ENCODE measurements around the gene EPN2.

Gene EPN2

GRCh38 chr17:19265755-19266154 is 28.6 kb downstream of the EPN2 start:
- H3K9ac ChIP-seq: no peak overlapping the region
- peaks cover 29% of the 10 kb centered on the region for H3K4me1 ChIP-seq
- no peaks in the 10 kb centered on the region for H3K36me3 ChIP-seq (ENCODE audit: control insufficient read depth, insufficient read depth, low read length)
- H3K4me2 ChIP-seq (ENCODE audit: low read length): no peak overlapping the region
- TF ChIP-seq, protein P1, sequence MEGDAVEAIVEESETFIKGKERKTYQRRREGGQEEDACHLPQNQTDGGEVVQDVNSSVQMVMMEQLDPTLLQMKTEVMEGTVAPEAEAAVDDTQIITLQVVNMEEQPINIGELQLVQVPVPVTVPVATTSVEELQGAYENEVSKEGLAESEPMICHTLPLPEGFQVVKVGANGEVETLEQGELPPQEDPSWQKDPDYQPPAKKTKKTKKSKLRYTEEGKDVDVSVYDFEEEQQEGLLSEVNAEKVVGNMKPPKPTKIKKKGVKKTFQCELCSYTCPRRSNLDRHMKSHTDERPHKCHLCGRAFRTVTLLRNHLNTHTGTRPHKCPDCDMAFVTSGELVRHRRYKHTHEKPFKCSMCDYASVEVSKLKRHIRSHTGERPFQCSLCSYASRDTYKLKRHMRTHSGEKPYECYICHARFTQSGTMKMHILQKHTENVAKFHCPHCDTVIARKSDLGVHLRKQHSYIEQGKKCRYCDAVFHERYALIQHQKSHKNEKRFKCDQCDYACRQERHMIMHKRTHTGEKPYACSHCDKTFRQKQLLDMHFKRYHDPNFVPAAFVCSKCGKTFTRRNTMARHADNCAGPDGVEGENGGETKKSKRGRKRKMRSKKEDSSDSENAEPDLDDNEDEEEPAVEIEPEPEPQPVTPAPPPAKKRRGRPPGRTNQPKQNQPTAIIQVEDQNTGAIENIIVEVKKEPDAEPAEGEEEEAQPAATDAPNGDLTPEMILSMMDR (IDR thresholded peaks at IDR 0.05): no peak
- H3K27me3 ChIP-seq (ENCODE audit: control insufficient read depth, insufficient read depth, low read length): no peaks in the 10 kb centered on the region
- H3K27ac ChIP-seq: peak overlapping the region; percentile 3
- no peak overlapping the region for H2AFZ ChIP-seq
- peaks cover 66% of the 10 kb centered on the region for H3K79me2 ChIP-seq
- H3K9me3 ChIP-seq (ENCODE audit: control insufficient read depth, low read length): no peaks in the 10 kb centered on the region
- no peak overlapping the region for H3K4me3 ChIP-seq (ENCODE audit: low read depth, low read length)

DNA sequence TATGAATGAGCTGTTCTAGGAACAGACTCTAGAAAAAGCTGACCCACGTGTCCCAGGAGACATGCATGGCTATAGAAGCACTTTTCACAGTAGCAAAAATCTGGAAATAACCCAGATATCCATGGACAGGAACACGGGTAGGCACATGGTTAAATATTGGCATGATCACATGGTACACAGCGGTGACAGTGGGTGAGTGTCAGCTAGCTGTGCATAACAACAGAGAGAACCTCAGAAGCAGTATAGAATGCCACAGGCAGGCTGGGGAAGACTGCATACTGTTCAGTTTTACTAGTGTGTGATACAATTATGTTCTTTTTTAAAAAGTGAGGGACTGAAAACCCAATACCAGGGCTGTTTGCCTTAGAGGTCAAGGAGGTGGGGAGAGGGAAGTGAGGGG is 31.4 kb downstream of the EPN2 start:
- Histone ChIP-seq H3K27ac (peak overlapping the region; percentile 2), H2AFZ (no peak overlapping the region), H3K4me2 (ENCODE audit: low read length) (no peak overlapping the region), H3K36me3 (ENCODE audit: control insufficient read depth, insufficient read depth, low read length) (no peaks in the 10 kb centered on the region), H3K4me1 (peaks cover 33% of the 10 kb centered on the region), H3K27me3 (ENCODE audit: control insufficient read depth, insufficient read depth, low read length) (no peaks in the 10 kb centered on the region), H3K79me2 (peaks cover 61% of the 10 kb centered on the region), H3K4me3 (ENCODE audit: low read depth, low read length) (no peak overlapping the region), H3K9ac (no peak overlapping the region), H3K9me3 (ENCODE audit: control insufficient read depth, low read length) (no peaks in the 10 kb centered on the region)
- TF ChIP-seq, protein P1 (IDR thresholded peaks at IDR 0.05): no peak

DNA sequence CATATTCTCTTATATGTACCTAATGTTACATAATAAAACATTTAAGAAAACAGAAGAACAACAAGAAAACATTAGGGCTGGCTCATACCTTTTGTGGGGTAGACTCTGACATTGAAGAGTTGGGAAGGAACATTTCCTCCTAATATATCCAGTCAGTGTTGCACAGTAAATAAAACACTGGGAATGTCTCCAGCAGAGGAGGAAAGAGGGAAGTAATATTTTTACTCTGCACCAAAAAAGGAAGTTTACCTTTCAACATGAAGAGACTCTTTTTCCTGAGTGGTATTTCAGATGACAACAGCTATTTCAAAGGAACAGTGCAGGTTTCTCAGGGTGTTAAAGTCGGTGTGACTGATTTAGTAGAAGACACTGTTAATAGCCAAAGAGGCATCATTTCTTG is 31.9 kb downstream of the EPN2 start:
- Histone ChIP-seq H3K4me1 (peaks cover 33% of the 10 kb centered on the region), H3K79me2 (peaks cover 60% of the 10 kb centered on the region), H3K27me3 (ENCODE audit: control insufficient read depth, insufficient read depth, low read length) (no peaks in the 10 kb centered on the region), H3K4me2 (ENCODE audit: low read length) (no peak overlapping the region), H3K9ac (no peak overlapping the region), H3K27ac (peak overlapping the region; percentile 2), H3K36me3 (ENCODE audit: control insufficient read depth, insufficient read depth, low read length) (no peaks in the 10 kb centered on the region), H3K9me3 (ENCODE audit: control insufficient read depth, low read length) (no peaks in the 10 kb centered on the region), H2AFZ (no peak overlapping the region), H3K4me3 (ENCODE audit: low read depth, low read length) (no peak overlapping the region)
- TF ChIP-seq, protein P1 (IDR thresholded peaks at IDR 0.05): no peak

- Histone ChIP-seq H3K36me3 (ENCODE audit: control insufficient read depth, insufficient read depth, low read length) (no peaks in the 10 kb centered on the region), H2AFZ (no peak overlapping the region), H3K4me2 (ENCODE audit: low read length) (no peak overlapping the region), H3K9ac (no peak overlapping the region), H3K4me1 (peaks cover 30% of the 10 kb centered on the region), H3K9me3 (ENCODE audit: control insufficient read depth, low read length) (no peaks in the 10 kb centered on the region), H3K27me3 (ENCODE audit: control insufficient read depth, insufficient read depth, low read length) (no peaks in the 10 kb centered on the region), H3K4me3 (ENCODE audit: low read depth, low read length) (no peak overlapping the region), H3K27ac (no peak overlapping the region), H3K79me2 (peaks cover 57% of the 10 kb centered on the region)
- TF ChIP-seq, protein P1 (IDR thresholded peaks at IDR 0.05): no peak
Measured at GRCh38 chr17:19269641-19270040, 32.5 kb downstream of the EPN2 start.

- Histone ChIP-seq H3K27me3 (ENCODE audit: control insufficient read depth, insufficient read depth, low read length) (no peaks in the 10 kb centered on the region), H3K4me2 (ENCODE audit: low read length) (no peak overlapping the region), H2AFZ (no peak overlapping the region), H3K9me3 (ENCODE audit: control insufficient read depth, low read length) (no peaks in the 10 kb centered on the region), H3K9ac (no peak overlapping the region), H3K27ac (no peak overlapping the region), H3K79me2 (peaks cover 52% of the 10 kb centered on the region), H3K4me1 (peaks cover 30% of the 10 kb centered on the region), H3K36me3 (ENCODE audit: control insufficient read depth, insufficient read depth, low read length) (no peaks in the 10 kb centered on the region), H3K4me3 (ENCODE audit: low read depth, low read length) (no peak overlapping the region)
- TF ChIP-seq, protein P1 (IDR thresholded peaks at IDR 0.05): no peak
Measured at GRCh38 chr17:19270347-19270703, 33.2 kb downstream of the EPN2 start.

Measured in parathyroid adenoma (tissue), 2 donors.